Endodermal cell (in vitro differentiated cells): ENCODE data around the gene TEX14. TPM values are rescaled to one million over a fixed set of nuclear protein-coding genes. Genes with fewer than 3 reads are reported as not detected.

Experiments
- DNase-seq: peaks from one replicate; pipeline ENCODE4 v3.0.0-alpha.2; 2017
- H3K27ac ChIP-seq: 2 replicates; pipeline ENCODE4 v1.5.1; 2013; ENCODE audit warnings: mild to moderate bottlenecking, low read depth, low read length, moderate library complexity
- H3K27me3 ChIP-seq: 2 replicates; pipeline ENCODE4 v1.6.1; 2013; ENCODE audit warnings: mild to moderate bottlenecking, low read length, moderate library complexity; ENCODE audit not compliant: insufficient read depth, control insufficient read depth, poor library complexity, severe bottlenecking
- H3K36me3 ChIP-seq: 2 replicates; pipeline ENCODE4 v1.7.0; 2013; ENCODE audit warnings: mild to moderate bottlenecking, low read length, moderate library complexity; ENCODE audit not compliant: control insufficient read depth, insufficient read depth
- H3K4me1 ChIP-seq: one replicate; pipeline ENCODE4 v1.7.0; 2013; ENCODE audit warnings: low read length; ENCODE audit not compliant: control insufficient read depth, insufficient read depth
- H3K4me3 ChIP-seq: 2 replicates; pipeline ENCODE4 v1.5.1; 2013; ENCODE audit warnings: mild to moderate bottlenecking, low read length, moderate library complexity
- H3K9ac ChIP-seq: 2 replicates; pipeline ENCODE4 v1.6.1; 2013; ENCODE audit warnings: mild to moderate bottlenecking, low read length, moderate library complexity; ENCODE audit not compliant: poor library complexity, severe bottlenecking; ENCODE audit errors: extremely low read depth
- H3K9me3 ChIP-seq: 2 replicates; pipeline ENCODE4 v1.6.1; 2013; ENCODE audit warnings: mild to moderate bottlenecking, low read length, moderate library complexity; ENCODE audit not compliant: control insufficient read depth
- H3K27ac Mint-ChIP-seq: 2 replicates; pipeline ENCODE4 v1.8.0; 2020; ENCODE audit warnings: mixed read lengths
- H3K27me3 Mint-ChIP-seq: 2 replicates; pipeline ENCODE4 v1.8.0; 2021; ENCODE audit warnings: mild to moderate bottlenecking, mixed read lengths; ENCODE audit not compliant: insufficient read depth
- H3K36me3 Mint-ChIP-seq: 2 replicates; pipeline ENCODE4 v1.8.0; 2020; ENCODE audit warnings: low read depth, mixed read lengths
- H3K4me1 Mint-ChIP-seq: 2 replicates; pipeline ENCODE4 v1.8.0; 2020; ENCODE audit warnings: mixed read lengths
- H3K4me3 Mint-ChIP-seq: 2 replicates; pipeline ENCODE4 v1.8.0; 2020; ENCODE audit warnings: mild to moderate bottlenecking, moderate library complexity, mixed read lengths
- H3K9me3 Mint-ChIP-seq: 2 replicates; pipeline ENCODE4 v1.8.0; 2020; ENCODE audit warnings: mild to moderate bottlenecking, mixed read lengths
- WGBS, 2 experiments: methylation state at CpG; one replicate each; pipeline versions ENCODE4 v1.1.5 to v1.1.7; 2013; ENCODE audit warnings: missing lambda C conversion rate in 2 of 2, mixed read lengths in 1 of 2; ENCODE audit not compliant: insufficient coverage in 1 of 2, insufficient read length in 1 of 2; 5-methylcytosine and 5-hydroxymethylcytosine counted together
- total RNA-seq, 2 donors: library from RNA; stranded (reverse); fragmentation: NEBNext Ultra II Directional in 1 of 2; extraction: Animal tissue kit (Norgen Biotek cat#: 25700) in 1 of 2; gene quantifications; 2 replicates in 1 of 2; 3 replicates in 1 of 2; pipeline ENCODE4 v1.2.1, GENCODE V29; 2021
- TF ChIP-seq, protein P1 (sequence below): fragments of 200-600 bp; sonication (generic); conservative IDR thresholded peaks from 2 replicates; pipeline ENCODE4 v1.5.0; 2021; ENCODE audit warnings: antibody characterized with exemption, mild to moderate bottlenecking

Gene TEX14
- total RNA-seq, 2 donors from 2014 or later: 0.09 to 0.18 TPM

DNA sequence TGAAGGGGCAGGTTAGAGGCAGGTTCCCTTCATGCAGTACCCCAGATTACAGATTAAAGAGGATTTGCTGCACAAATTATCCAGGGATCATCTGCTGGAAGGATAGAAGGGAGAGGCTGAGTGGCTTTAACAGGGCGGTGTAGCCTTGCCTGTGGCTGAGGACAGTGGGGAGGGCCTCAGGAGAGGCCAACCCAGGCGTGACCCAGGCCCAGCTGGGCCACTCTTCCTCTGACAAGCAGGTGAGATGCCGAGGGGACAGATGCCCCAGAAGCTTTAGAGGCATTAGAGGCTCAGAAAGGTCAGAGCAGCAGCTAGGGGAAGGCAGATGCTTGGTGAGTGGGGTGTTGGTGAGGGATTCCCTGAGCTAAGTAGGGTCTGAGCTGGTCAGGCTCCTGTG is 159.3 kb downstream of the TEX14 start:
- peaks cover 6% of the 10 kb centered on the region for H3K4me1 ChIP-seq
- TF ChIP-seq, protein P1, sequence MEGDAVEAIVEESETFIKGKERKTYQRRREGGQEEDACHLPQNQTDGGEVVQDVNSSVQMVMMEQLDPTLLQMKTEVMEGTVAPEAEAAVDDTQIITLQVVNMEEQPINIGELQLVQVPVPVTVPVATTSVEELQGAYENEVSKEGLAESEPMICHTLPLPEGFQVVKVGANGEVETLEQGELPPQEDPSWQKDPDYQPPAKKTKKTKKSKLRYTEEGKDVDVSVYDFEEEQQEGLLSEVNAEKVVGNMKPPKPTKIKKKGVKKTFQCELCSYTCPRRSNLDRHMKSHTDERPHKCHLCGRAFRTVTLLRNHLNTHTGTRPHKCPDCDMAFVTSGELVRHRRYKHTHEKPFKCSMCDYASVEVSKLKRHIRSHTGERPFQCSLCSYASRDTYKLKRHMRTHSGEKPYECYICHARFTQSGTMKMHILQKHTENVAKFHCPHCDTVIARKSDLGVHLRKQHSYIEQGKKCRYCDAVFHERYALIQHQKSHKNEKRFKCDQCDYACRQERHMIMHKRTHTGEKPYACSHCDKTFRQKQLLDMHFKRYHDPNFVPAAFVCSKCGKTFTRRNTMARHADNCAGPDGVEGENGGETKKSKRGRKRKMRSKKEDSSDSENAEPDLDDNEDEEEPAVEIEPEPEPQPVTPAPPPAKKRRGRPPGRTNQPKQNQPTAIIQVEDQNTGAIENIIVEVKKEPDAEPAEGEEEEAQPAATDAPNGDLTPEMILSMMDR: no peak
- no peak overlapping the region for H3K27ac ChIP-seq
- H3K36me3 Mint-ChIP-seq: no peaks in the 10 kb centered on the region
- H3K27me3 ChIP-seq: peaks cover 55% of the 10 kb centered on the region
- DNase-seq: no peak
- H3K36me3 ChIP-seq: no peaks in the 10 kb centered on the region
- H3K4me3 ChIP-seq: peak overlapping the region; percentile 79
- H3K27me3 Mint-ChIP-seq: peaks cover 71% of the 10 kb centered on the region
- H3K9me3 Mint-ChIP-seq: no peaks in the 10 kb centered on the region
- peak overlapping the region; percentile 6 for H3K9ac ChIP-seq
- H3K27ac Mint-ChIP-seq: no peak overlapping the region
- 82 to 92% methylated on average over 2 to 3 of the region's 3 CpGs for WGBS, 2 experiments
- peak overlapping the region; percentile 51 for H3K4me3 Mint-ChIP-seq
- H3K4me1 Mint-ChIP-seq: peaks cover 17% of the 10 kb centered on the region
- H3K9me3 ChIP-seq: no peaks in the 10 kb centered on the region

DNA sequence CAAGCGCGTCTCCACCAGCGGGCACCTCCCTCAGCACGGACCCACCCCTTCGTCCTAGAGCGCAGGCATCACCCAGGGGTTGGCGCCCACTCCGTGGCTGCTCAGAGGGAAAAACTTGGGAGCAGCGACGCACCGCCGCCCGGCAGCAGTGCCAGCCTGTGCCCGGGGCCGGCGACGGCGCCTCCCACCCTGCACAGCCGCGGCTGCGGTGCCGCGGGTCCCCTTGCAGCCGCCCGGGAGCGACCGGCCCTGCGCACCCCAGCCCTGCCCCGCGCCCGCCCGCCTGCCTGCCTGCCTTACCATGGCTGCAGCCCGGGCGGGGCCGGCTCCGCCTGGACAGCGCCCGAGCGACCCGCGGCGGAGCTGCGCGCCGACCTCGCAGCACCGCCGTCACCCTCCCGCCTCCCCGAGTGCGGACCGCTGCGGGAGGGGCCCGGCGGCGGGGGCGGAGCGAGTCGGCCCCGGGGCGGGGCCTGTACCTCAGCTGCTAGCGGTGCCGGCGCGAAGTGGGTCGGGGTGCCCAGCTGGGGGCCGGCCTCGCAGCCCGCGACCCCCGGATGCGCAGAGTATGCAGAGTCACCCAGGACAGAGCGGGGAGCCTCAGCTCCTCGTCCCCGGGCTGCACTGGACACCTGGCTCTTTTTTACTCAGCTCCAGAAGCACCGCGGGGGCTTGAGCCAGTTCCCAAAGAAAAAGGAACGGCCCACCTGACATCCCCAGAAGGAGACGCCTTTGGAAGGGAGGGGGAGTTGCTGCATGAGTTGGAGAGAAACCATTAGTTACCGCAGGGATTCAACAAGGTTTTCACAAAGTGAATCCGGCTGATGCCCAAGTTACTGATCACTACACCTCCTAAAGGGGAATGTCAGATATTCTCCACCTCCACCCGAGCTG is 159.9 kb downstream of the TEX14 start:
- 0 to 2% methylated on average over 32 to 82 of the region's 82 CpGs for WGBS, 2 experiments
- H3K27me3 Mint-ChIP-seq: peaks cover 70% of the 10 kb centered on the region
- peaks cover 6% of the 10 kb centered on the region for H3K4me1 ChIP-seq
- no peaks in the 10 kb centered on the region for H3K36me3 Mint-ChIP-seq
- no peak overlapping the region for H3K27ac Mint-ChIP-seq
- DNase-seq: peak; percentile 91
- TF ChIP-seq, protein P1: no peak
- H3K9ac ChIP-seq: peak overlapping the region; percentile 6
- no peaks in the 10 kb centered on the region for H3K36me3 ChIP-seq
- peak overlapping the region; percentile 79 for H3K4me3 ChIP-seq
- peaks cover 17% of the 10 kb centered on the region for H3K4me1 Mint-ChIP-seq
- peaks cover 55% of the 10 kb centered on the region for H3K27me3 ChIP-seq
- no peak overlapping the region for H3K27ac ChIP-seq
- H3K9me3 Mint-ChIP-seq: no peaks in the 10 kb centered on the region
- H3K9me3 ChIP-seq: no peaks in the 10 kb centered on the region
- H3K4me3 Mint-ChIP-seq: peak overlapping the region; percentile 51

DNA sequence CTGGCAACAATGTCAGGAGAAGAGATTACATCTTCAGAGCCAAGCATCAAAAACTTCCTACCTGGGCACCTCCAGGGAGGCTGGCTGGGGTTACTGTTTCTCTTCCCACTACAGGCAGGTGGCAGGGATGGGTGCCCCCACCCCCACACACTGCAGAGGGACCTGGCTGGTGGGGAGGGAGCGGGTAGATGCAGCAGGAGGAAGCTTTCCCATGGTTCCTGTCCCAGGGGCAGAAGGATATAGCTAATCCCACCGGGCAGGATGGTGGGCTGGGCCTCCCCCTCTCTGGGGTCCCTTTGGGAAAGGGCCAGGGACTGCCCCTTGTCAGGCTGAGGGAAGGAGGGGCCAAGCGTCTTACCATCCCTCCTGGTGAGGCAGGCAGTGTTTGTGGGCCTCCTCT is 160.7 kb downstream of the TEX14 start:
- Histone ChIP-seq H3K27me3 (peaks cover 49% of the 10 kb centered on the region), H3K27ac (no peak overlapping the region), H3K36me3 (no peaks in the 10 kb centered on the region), H3K9ac (no peak overlapping the region), H3K9me3 (no peaks in the 10 kb centered on the region), H3K4me1 (peaks cover 6% of the 10 kb centered on the region), H3K4me3 (peak overlapping the region; percentile 78)
- Mint-ChIP-seq H3K36me3 (no peaks in the 10 kb centered on the region), H3K4me1 (peaks cover 17% of the 10 kb centered on the region), H3K9me3 (no peaks in the 10 kb centered on the region), H3K27ac (no peak overlapping the region), H3K4me3 (peak overlapping the region; percentile 47), H3K27me3 (peaks cover 62% of the 10 kb centered on the region)
- WGBS, 2 experiments: 30 to 44% methylated on average over 2 to 3 of the region's 3 CpGs
- TF ChIP-seq, protein P1: no peak
- peak; percentile 77 for DNase-seq
